ENCODE measurements around the gene HCFC1R1.

- no peak for TF ChIP-seq POLR2AphosphoS5 (IDR thresholded peaks at IDR 0.05; ENCODE audit: low read depth, low read length)
- TF ChIP-seq TAF1 (IDR thresholded peaks at IDR 0.05; ENCODE audit: borderline replicate concordance, low read depth, low read length), result no peak
Measured at GRCh38 chr16:3056336-3057180, 32.8 kb upstream of the HCFC1R1 start.

Measured in GM12892 (cell line).